Activated T-cell treated with anti-CD3 and anti-CD28 coated beads, Interleukin-2, amount 50 U/mL, for 72 hours (primary cell): ENCODE data around the gene DCST1. TPM values are rescaled to one million over a fixed set of nuclear protein-coding genes. Genes with fewer than 3 reads are reported as not detected.
"Not testable (repeated sequence)": the region's sequence is repeated elsewhere in the genome, so short reads cannot be mapped to it uniquely, and the experiment has no call there.

ENCODE experiments used
- ATAC-seq, 2 donors: fragments of 150-1000 bp; cut with Tn5 transposase; replicated peaks in 1 of 2; 2 replicates each; pipeline ENCODE4 v1.10.0; 2021; ENCODE audit warnings: moderate library complexity in 2 of 2, mild to moderate bottlenecking in 1 of 2
- DNase-seq, 2 donors: peaks; one replicate each; pipeline ENCODE4 v3.0.0; 2021 to 2022; ENCODE audit warnings: mixed read lengths in 1 of 2
- H3K27ac Mint-ChIP-seq: one replicate; pipeline ENCODE4 v1.8.0; 2022; ENCODE audit warnings: mild to moderate bottlenecking, moderate library complexity, mixed read lengths
- H3K27me3 Mint-ChIP-seq: one replicate; pipeline ENCODE4 v1.8.0; 2022; ENCODE audit warnings: low read depth, mixed read lengths
- H3K36me3 Mint-ChIP-seq, 2 donors: one replicate each; pipeline ENCODE4 v1.8.0; 2022; ENCODE audit warnings: mixed read lengths in 2 of 2, mild to moderate bottlenecking in 1 of 2; ENCODE audit not compliant: insufficient read depth in 2 of 2
- H3K4me1 Mint-ChIP-seq: one replicate; pipeline ENCODE4 v1.8.0; 2022; ENCODE audit warnings: low read depth, mixed read lengths
- H3K4me3 Mint-ChIP-seq, 2 donors: one replicate each; pipeline ENCODE4 v1.8.0; 2022; ENCODE audit warnings: mild to moderate bottlenecking in 2 of 2, mixed read lengths in 2 of 2, moderate library complexity in 2 of 2
- H3K9me3 Mint-ChIP-seq, 2 donors: one replicate each; pipeline ENCODE4 v1.8.0; 2022; ENCODE audit warnings: mixed read lengths in 2 of 2
- total RNA-seq, 2 donors: library from RNA; stranded (reverse); gene quantifications; one replicate each; pipeline ENCODE4 v1.2.3, GENCODE V29; 2022

DCST1 gene
- under 1 TPM in 1 of 2 donors, not detected in 1; 0.10 TPM for total RNA-seq

- no peaks in the 10 kb centered on the region for H3K4me1 Mint-ChIP-seq
- no peaks in the 10 kb centered on the region for H3K9me3 Mint-ChIP-seq
- no peaks in the 10 kb centered on the region for H3K36me3 Mint-ChIP-seq
- no peaks in the 10 kb centered on the region for H3K27me3 Mint-ChIP-seq
- ATAC-seq (no peak), DNase-seq (no peak)
- no peak within 1 kb of the TSS for H3K4me3 Mint-ChIP-seq
- H3K27ac Mint-ChIP-seq: no peak within 1 kb of the TSS
Measured at GRCh38 chr1:155033524-155033923, at the start of gene DCST1, which contains the start of gene DCST2. Gene DCST1, plus strand, starts transcription at chr1:155033824. Its CDS starts 213 bp downstream, at chr1:155034037. Gene DCST2, minus strand, starts transcription at chr1:155033781. Its CDS starts 80 bp downstream, at chr1:155033701.

- not testable (repeated sequence) for H3K36me3 Mint-ChIP-seq, H3K27me3 Mint-ChIP-seq, H3K27ac Mint-ChIP-seq, H3K9me3 Mint-ChIP-seq, DNase-seq, H3K4me3 Mint-ChIP-seq, ATAC-seq
- peaks cover 32% of the 10 kb centered on the region for H3K4me1 Mint-ChIP-seq
Measured at GRCh38 chr1:154986736-154987135, 46.9 kb upstream of the DCST1 start.

- DNase-seq (no peak), ATAC-seq (no peak)
- Mint-ChIP-seq H3K36me3 (peaks cover 2 to 6% of the 10 kb centered on the region in 2 donors), H3K27me3 (no peaks in the 10 kb centered on the region), H3K27ac (no peak overlapping the region), H3K9me3 (no peaks in the 10 kb centered on the region), H3K4me3 (no peak overlapping the region), H3K4me1 (peaks cover 32% of the 10 kb centered on the region)
Measured at GRCh38 chr1:154987326-154987725, 46.3 kb upstream of the DCST1 start.

GRCh38 chr1:154988058-154988954 lies 45.3 kb upstream of the DCST1 start:
- Mint-ChIP-seq H3K27me3 (no peaks in the 10 kb centered on the region), H3K4me3 (no peak overlapping the region), H3K27ac (no peak overlapping the region), H3K36me3 (peaks cover 2 to 6% of the 10 kb centered on the region in 2 donors), H3K4me1 (peaks cover 32% of the 10 kb centered on the region), H3K9me3 (no peaks in the 10 kb centered on the region)
- no peak for ATAC-seq
- no peak for DNase-seq

GRCh38 chr1:154989195-154989860 lies 44.3 kb upstream of the DCST1 start:
- Mint-ChIP-seq H3K27me3 (no peaks in the 10 kb centered on the region), H3K36me3 (peaks cover 2 to 6% of the 10 kb centered on the region in 2 donors), H3K27ac (no peak overlapping the region), H3K4me3 (no peak overlapping the region), H3K9me3 (no peaks in the 10 kb centered on the region), H3K4me1 (peaks cover 28% of the 10 kb centered on the region)
- no peak for ATAC-seq
- no peak for DNase-seq

GRCh38 chr1:154990276-154990675 lies 43.3 kb upstream of the DCST1 start:
- ATAC-seq (no peak), DNase-seq (no peak)
- peaks cover 31% of the 10 kb centered on the region for H3K4me1 Mint-ChIP-seq
- no peak overlapping the region for H3K4me3 Mint-ChIP-seq
- H3K27ac Mint-ChIP-seq: no peak overlapping the region
- H3K36me3 Mint-ChIP-seq: peaks cover 2 to 6% of the 10 kb centered on the region in 2 donors
- H3K9me3 Mint-ChIP-seq: no peaks in the 10 kb centered on the region
- H3K27me3 Mint-ChIP-seq: no peaks in the 10 kb centered on the region

- Mint-ChIP-seq H3K36me3 (peaks cover 2 to 6% of the 10 kb centered on the region in 2 donors), H3K4me3 (no peak overlapping the region), H3K9me3 (no peaks in the 10 kb centered on the region), H3K27me3 (no peaks in the 10 kb centered on the region), H3K27ac (no peak overlapping the region), H3K4me1 (peaks cover 37% of the 10 kb centered on the region)
- DNase-seq (no peak), ATAC-seq (no peak)
Measured at GRCh38 chr1:154992721-154993571, 40.7 kb upstream of the DCST1 start.

- Mint-ChIP-seq H3K27ac (no peak within 1 kb of the TSS), H3K36me3 (peaks cover 2 to 6% of the 10 kb centered on the region in 2 donors), H3K4me1 (peaks cover 35% of the 10 kb centered on the region), H3K27me3 (no peaks in the 10 kb centered on the region), H3K9me3 (no peaks in the 10 kb centered on the region), H3K4me3 (no peak within 1 kb of the TSS)
- DNase-seq: no peak
- no peak for ATAC-seq
Measured at GRCh38 chr1:154993572-154994268, 39.9 kb upstream of the DCST1 start, which contains the start of gene LENEP. Gene LENEP, plus strand, starts transcription at chr1:154993586. Its CDS starts 22 bp downstream, at chr1:154993608.

- Mint-ChIP-seq H3K27me3 (no peaks in the 10 kb centered on the region), H3K4me1 (peaks cover 35% of the 10 kb centered on the region), H3K4me3 (no peak overlapping the region), H3K36me3 (peaks cover 2 to 4% of the 10 kb centered on the region in 2 donors), H3K9me3 (no peaks in the 10 kb centered on the region), H3K27ac (no peak overlapping the region)
- DNase-seq: no peak
- no peak for ATAC-seq
Measured at GRCh38 chr1:154994269-154994587, 39.4 kb upstream of the DCST1 start.

- H3K36me3 Mint-ChIP-seq: peaks cover 2% of the 10 kb centered on the region in 2 donors
- no peak overlapping the region for H3K4me3 Mint-ChIP-seq
- no peak for ATAC-seq
- no peaks in the 10 kb centered on the region for H3K27me3 Mint-ChIP-seq
- peaks cover 32% of the 10 kb centered on the region for H3K4me1 Mint-ChIP-seq
- no peak overlapping the region for H3K27ac Mint-ChIP-seq
- no peak for DNase-seq
- H3K9me3 Mint-ChIP-seq: no peaks in the 10 kb centered on the region
Measured at GRCh38 chr1:154994591-154994990, 39.0 kb upstream of the DCST1 start.

- H3K27ac Mint-ChIP-seq, H3K9me3 Mint-ChIP-seq, DNase-seq, ATAC-seq, H3K36me3 Mint-ChIP-seq, H3K27me3 Mint-ChIP-seq, H3K4me3 Mint-ChIP-seq: not testable (repeated sequence)
- H3K4me1 Mint-ChIP-seq: peaks cover 35% of the 10 kb centered on the region
Measured at GRCh38 chr1:154995301-154995983, 38.2 kb upstream of the DCST1 start.
